Femur (tissue), 1 donor: ENCODE results near the gene PDE6B.
"Not testable (repeated sequence)": the region's sequence is repeated elsewhere in the genome, so short reads cannot be mapped to it uniquely, and the experiment has no call there.

Experiments used
- DNase-seq: peaks from one replicate; pipeline ENCODE4 v3.0.0-alpha.2; 2017

Gene PDE6B

GRCh38 chr4:624705-625590 is at the start of gene PDE6B:
Gene PDE6B (plus strand): TSS chr4:625573. CDS start chr4:625627, 54 bp downstream.
- DNase-seq: peak; percentile 11

GRCh38 chr4:576245-576821 is 49.0 kb upstream of the PDE6B start, which contains the start of gene TMEM271:
Gene TMEM271 (minus strand): TSS chr4:576295. CDS start chr4:576062, 233 bp downstream.
- DNase-seq: no peak

- DNase-seq: no peak
Measured at GRCh38 chr4:576991-577498, 48.3 kb upstream of the PDE6B start.

- DNase-seq: no peak
Measured at GRCh38 chr4:577499-578450, 47.6 kb upstream of the PDE6B start.

GRCh38 chr4:578451-579443 is 46.6 kb upstream of the PDE6B start:
- DNase-seq: no peak

- DNase-seq: no peak
Measured at GRCh38 chr4:579543-580175, 45.7 kb upstream of the PDE6B start.

GRCh38 chr4:581181-581580 is 44.2 kb upstream of the PDE6B start:
- no peak for DNase-seq

- DNase-seq: no peak
Measured at GRCh38 chr4:581753-582361, 43.5 kb upstream of the PDE6B start.

- no peak for DNase-seq
Measured at GRCh38 chr4:583820-584219, 41.6 kb upstream of the PDE6B start.

GRCh38 chr4:587671-588350 is 37.6 kb upstream of the PDE6B start:
- no peak for DNase-seq

- DNase-seq: no peak
Measured at GRCh38 chr4:588351-588849, 37.0 kb upstream of the PDE6B start.

- DNase-seq: no peak
Measured at GRCh38 chr4:589219-589963, 36.0 kb upstream of the PDE6B start.

- DNase-seq: no peak
Measured at GRCh38 chr4:590313-590841, 35.0 kb upstream of the PDE6B start.

- not testable (repeated sequence) for DNase-seq
Measured at GRCh38 chr4:592178-592577, 33.2 kb upstream of the PDE6B start.

- no peak for DNase-seq
Measured at GRCh38 chr4:592825-593520, 32.4 kb upstream of the PDE6B start.

- DNase-seq: no peak
Measured at GRCh38 chr4:598925-599324, 26.4 kb upstream of the PDE6B start.

- no peak for DNase-seq
Measured at GRCh38 chr4:600166-600565, 25.2 kb upstream of the PDE6B start.
